Astrocyte of the spinal cord (primary cell): ENCODE data around the gene VPS11.

Experiments
- DNase-seq: peaks from one replicate; pipeline ENCODE4 v3.0.0; 2011; ENCODE audit warnings: low read depth, low spot score
- H3K4me3 ChIP-seq: 2 replicates; pipeline ENCODE4 v1.5.1; 2011; ENCODE audit warnings: low read depth, mild to moderate bottlenecking, low read length, moderate library complexity
- in situ Hi-C: cut with HindIII; loops from 2 replicates; pipeline ENCODE4 v1.10.0; 2017; ENCODE audit warnings: low sequenced_read_pairs
- TF ChIP-seq, protein P1 (sequence below): IDR thresholded peaks from 2 replicates; pipeline ENCODE4 v1.5.1; 2012; ENCODE audit warnings: low read depth, mild to moderate bottlenecking, low read length, inconsistent platforms

VPS11 gene

GRCh38 chr11:119048644-119049043 is 19.0 kb upstream of the VPS11 start:
- in situ Hi-C loops: no loop called here
- H3K4me3 ChIP-seq: no peak overlapping the region

GRCh38 chr11:119049081-119049480 is 18.5 kb upstream of the VPS11 start:
- TF ChIP-seq, protein P1, sequence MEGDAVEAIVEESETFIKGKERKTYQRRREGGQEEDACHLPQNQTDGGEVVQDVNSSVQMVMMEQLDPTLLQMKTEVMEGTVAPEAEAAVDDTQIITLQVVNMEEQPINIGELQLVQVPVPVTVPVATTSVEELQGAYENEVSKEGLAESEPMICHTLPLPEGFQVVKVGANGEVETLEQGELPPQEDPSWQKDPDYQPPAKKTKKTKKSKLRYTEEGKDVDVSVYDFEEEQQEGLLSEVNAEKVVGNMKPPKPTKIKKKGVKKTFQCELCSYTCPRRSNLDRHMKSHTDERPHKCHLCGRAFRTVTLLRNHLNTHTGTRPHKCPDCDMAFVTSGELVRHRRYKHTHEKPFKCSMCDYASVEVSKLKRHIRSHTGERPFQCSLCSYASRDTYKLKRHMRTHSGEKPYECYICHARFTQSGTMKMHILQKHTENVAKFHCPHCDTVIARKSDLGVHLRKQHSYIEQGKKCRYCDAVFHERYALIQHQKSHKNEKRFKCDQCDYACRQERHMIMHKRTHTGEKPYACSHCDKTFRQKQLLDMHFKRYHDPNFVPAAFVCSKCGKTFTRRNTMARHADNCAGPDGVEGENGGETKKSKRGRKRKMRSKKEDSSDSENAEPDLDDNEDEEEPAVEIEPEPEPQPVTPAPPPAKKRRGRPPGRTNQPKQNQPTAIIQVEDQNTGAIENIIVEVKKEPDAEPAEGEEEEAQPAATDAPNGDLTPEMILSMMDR: no peak
- no peak for DNase-seq
- H3K4me3 ChIP-seq: no peak overlapping the region
- in situ Hi-C loops: no loop called here

More at GRCh38 chr11:119048644-119049043, 19.0 kb upstream of the VPS11 start:
- TF ChIP-seq, protein P1: no peak
- no peak for DNase-seq

GRCh38 chr11:119051440-119052162 is 16.0 kb upstream of the VPS11 start:
- DNase-seq: no peak
- TF ChIP-seq, protein P1: no peak
- in situ Hi-C loops: no loop called here
- H3K4me3 ChIP-seq: no peak overlapping the region

DNA sequence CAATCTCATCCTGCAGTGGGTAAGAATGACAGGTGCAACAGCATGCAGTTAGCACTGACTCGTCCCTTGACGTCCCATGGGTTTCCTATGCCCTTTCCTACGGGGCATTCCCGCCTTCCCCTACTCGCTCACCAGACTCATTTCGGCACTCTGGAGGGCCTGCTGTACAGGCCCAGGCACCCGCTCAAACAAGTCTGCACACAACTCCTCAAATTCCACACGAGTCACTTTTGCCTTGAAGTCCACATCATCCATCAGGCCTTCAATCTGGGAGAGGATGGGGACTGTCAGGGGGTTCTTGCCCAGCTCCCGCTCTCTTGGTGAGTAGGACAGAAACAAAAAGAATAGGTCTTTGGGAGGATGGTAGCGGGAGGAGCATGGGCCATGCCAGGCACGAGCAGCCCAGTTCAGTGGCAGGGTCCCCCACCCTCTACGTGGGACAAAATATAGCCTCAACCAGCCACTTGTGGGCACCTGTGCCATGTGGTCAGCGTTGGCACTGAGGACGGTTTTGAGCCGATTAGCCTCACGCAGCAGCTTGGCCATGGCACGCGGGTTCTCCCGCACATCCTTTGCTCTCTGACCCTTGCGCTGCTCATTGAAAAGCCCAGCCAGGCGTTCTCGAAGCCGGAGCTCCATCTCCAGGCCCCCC is 15.3 kb upstream of the VPS11 start:
- in situ Hi-C loops: no loop called here
- TF ChIP-seq, protein P1: no peak
- DNase-seq: no peak
- H3K4me3 ChIP-seq: no peak overlapping the region

DNA sequence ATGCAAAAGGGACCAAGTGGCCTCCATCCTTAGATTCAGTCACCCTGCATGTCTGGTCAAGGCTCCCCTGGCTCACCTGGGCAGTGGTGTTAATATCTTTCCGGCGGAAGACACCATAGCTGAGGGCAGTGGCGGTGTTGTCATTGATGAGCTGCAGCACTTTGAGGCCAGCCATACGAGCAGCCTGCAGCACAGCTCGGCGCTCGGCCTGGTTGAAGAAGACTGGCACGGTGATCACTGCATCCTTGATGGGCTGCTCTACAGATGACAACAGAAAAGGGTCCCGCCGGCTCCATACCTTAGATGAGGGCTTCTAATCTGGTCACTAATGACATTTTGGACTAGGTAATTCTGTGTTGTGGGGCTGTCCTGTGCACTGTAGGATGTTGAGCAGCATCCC is 13.2 kb upstream of the VPS11 start:
- TF ChIP-seq, protein P1: no peak
- in situ Hi-C loops: no loop called here
- H3K4me3 ChIP-seq: no peak overlapping the region

DNA sequence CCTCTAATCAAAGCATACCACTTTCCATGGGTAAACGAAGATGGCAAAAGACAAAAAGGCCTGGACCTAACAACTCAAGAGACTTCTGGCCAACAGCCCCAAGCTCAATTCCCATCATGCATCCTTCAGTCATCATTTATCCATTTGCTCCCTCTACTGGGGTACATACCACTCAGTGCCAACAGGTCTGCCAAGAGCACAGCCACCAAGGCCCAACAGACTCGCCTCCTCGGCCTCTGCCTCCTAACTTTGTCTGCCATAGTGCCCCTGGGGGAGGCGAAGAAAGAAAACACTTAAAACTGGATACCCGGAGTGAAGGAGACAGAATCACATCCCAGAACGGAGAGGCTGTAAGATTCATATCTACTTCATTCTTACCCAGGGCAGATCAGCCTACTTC is 11.7 kb upstream of the VPS11 start:
- TF ChIP-seq, protein P1: peak; percentile 5
- in situ Hi-C loops: no loop called here
- H3K4me3 ChIP-seq: peak overlapping the region; percentile 73
- peak; percentile 24 for DNase-seq

More for the DNA sequence above, 13.2 kb upstream of the VPS11 start:
- DNase-seq: no peak
